Chondrocyte (in vitro differentiated cells): ENCODE measurements around the gene ACSL1. TPM values are rescaled to one million over a fixed set of nuclear protein-coding genes. Genes with fewer than 3 reads are reported as not detected.
A peak's percentile ranks its signal among the peaks of the same experiment; 100 is the strongest.

Source experiments
- DNase-seq: peaks from one replicate; pipeline ENCODE4 v3.0.0; 2021; ENCODE audit warnings: mixed read lengths, low spot score
- H3K27ac Mint-ChIP-seq: one replicate; pipeline ENCODE4 v1.8.0; 2021; ENCODE audit warnings: mild to moderate bottlenecking, moderate library complexity, mixed read lengths; ENCODE audit not compliant: unreplicated experiment
- H3K27me3 Mint-ChIP-seq: 2 replicates; pipeline ENCODE4 v1.8.0; 2021; ENCODE audit warnings: low read depth, mixed read lengths
- H3K36me3 Mint-ChIP-seq: 2 replicates; pipeline ENCODE4 v1.8.0; 2021; ENCODE audit warnings: low read depth, mixed read lengths
- H3K4me1 Mint-ChIP-seq: 2 replicates; pipeline ENCODE4 v1.8.0; 2021; ENCODE audit warnings: low read depth, mild to moderate bottlenecking, mixed read lengths
- H3K4me3 Mint-ChIP-seq: one replicate; pipeline ENCODE4 v1.8.0; 2021; ENCODE audit warnings: mild to moderate bottlenecking, moderate library complexity, mixed read lengths; ENCODE audit not compliant: unreplicated experiment
- H3K9me3 Mint-ChIP-seq: 2 replicates; pipeline ENCODE4 v1.8.0; 2021; ENCODE audit warnings: low read depth, mixed read lengths
- CTCF ChIP-seq: fragments of 200-600 bp; sonication (generic); IDR thresholded peaks from 2 replicates; pipeline ENCODE4 v1.5.0; 2021; ENCODE audit warnings: antibody characterized with exemption, mild to moderate bottlenecking, moderate library complexity
- total RNA-seq: library from RNA; stranded (reverse); gene quantifications from 3 replicates; pipeline ENCODE4 v1.2.1, GENCODE V29; 2021

Gene ACSL1
- total RNA-seq, 1 donor from 2014 or later: 41.2 TPM

- Mint-ChIP-seq H3K4me3 (no peak overlapping the region), H3K36me3 (peaks cover 21% of the 10 kb centered on the region)
- peak; percentile 42 for TF ChIP-seq CTCF
These were observed 103.0 kb downstream of the ACSL1 start for GRCh38 chr4:184722798-184723197.

GRCh38 chr4:184721254-184721653, 104.5 kb downstream of the ACSL1 start:
- H3K27me3 Mint-ChIP-seq: no peaks in the 10 kb centered on the region
- no peak for TF ChIP-seq CTCF
- H3K4me1 Mint-ChIP-seq: peaks cover 10% of the 10 kb centered on the region
- peaks cover 14% of the 10 kb centered on the region for H3K9me3 Mint-ChIP-seq
- no peak for DNase-seq
- peaks cover 16% of the 10 kb centered on the region for H3K36me3 Mint-ChIP-seq
- no peak overlapping the region for H3K4me3 Mint-ChIP-seq
- H3K27ac Mint-ChIP-seq: no peak overlapping the region

More at GRCh38 chr4:184722798-184723197, 103.0 kb downstream of the ACSL1 start:
- no peaks in the 10 kb centered on the region for H3K27me3 Mint-ChIP-seq
- H3K9me3 Mint-ChIP-seq: peaks cover 16% of the 10 kb centered on the region
- no peak overlapping the region for H3K27ac Mint-ChIP-seq
- H3K4me1 Mint-ChIP-seq: no peaks in the 10 kb centered on the region
- no peak for DNase-seq

- Mint-ChIP-seq H3K4me1 (peaks cover 10% of the 10 kb centered on the region), H3K9me3 (peaks cover 14% of the 10 kb centered on the region), H3K36me3 (peaks cover 16% of the 10 kb centered on the region), H3K4me3 (no peak overlapping the region), H3K27me3 (no peaks in the 10 kb centered on the region), H3K27ac (no peak overlapping the region)
- no peak for TF ChIP-seq CTCF
- DNase-seq: no peak
These were observed 106.4 kb downstream of the ACSL1 start for GRCh38 chr4:184719407-184719806.

- Mint-ChIP-seq H3K4me3 (no peak overlapping the region), H3K4me1 (peaks cover 16% of the 10 kb centered on the region), H3K27me3 (no peaks in the 10 kb centered on the region), H3K9me3 (no peaks in the 10 kb centered on the region), H3K36me3 (peaks cover 4% of the 10 kb centered on the region), H3K27ac (no peak overlapping the region)
- TF ChIP-seq CTCF: no peak
- DNase-seq: no peak
These were observed 110.2 kb downstream of the ACSL1 start for GRCh38 chr4:184715526-184715925.

GRCh38 chr4:184713887-184714286, 111.9 kb downstream of the ACSL1 start:
- no peak for DNase-seq
- no peak overlapping the region for H3K4me3 Mint-ChIP-seq
- peaks cover 16% of the 10 kb centered on the region for H3K4me1 Mint-ChIP-seq
- no peak for TF ChIP-seq CTCF
- H3K36me3 Mint-ChIP-seq: peaks cover 2% of the 10 kb centered on the region
- H3K27me3 Mint-ChIP-seq: no peaks in the 10 kb centered on the region
- peaks cover 2% of the 10 kb centered on the region for H3K9me3 Mint-ChIP-seq
- no peak overlapping the region for H3K27ac Mint-ChIP-seq
